Pancreas (tissue), 10 donors: ENCODE data around the gene CTSW. TPM values are rescaled to one million over a fixed set of nuclear protein-coding genes. Genes with fewer than 3 reads are reported as not detected.
"Not testable (repeated sequence)": the region's sequence is repeated elsewhere in the genome, so short reads cannot be mapped to it uniquely, and the experiment has no call there.

Experiments used
- ATAC-seq, 4 donors: fragments of 200-7000 bp; cut with Tn5 transposase; one replicate each; pipeline versions ENCODE4 v1.8.0 to v1.9.1; 2020; ENCODE audit warnings: mild to moderate bottlenecking in 4 of 4, moderate library complexity in 4 of 4
- DNase-seq, 6 donors: peaks; one replicate each; pipeline ENCODE4 v3.0.0-alpha.2; 2020
- FAIRE-seq: peaks from 2 replicates; lab custom pipeline; 2012; peaks lifted over from hg19 to GRCh38; lab: Jason Lieb, UNC
- H3K27ac ChIP-seq, 4 donors: fragments of 200-600 bp; sonication (generic); 1 replicate in 3 of 4; 2 replicates in 1 of 4; pipeline versions ENCODE4 v1.5.0 to v1.8.0; 2020
- H3K27me3 ChIP-seq, 4 donors: fragments of 200-600 bp; one replicate each; pipeline ENCODE4 v1.8.0; 2021
- H3K36me3 ChIP-seq, 3 donors: fragments of 200-600 bp; sonication (generic) in 1 of 3; one replicate each; pipeline versions ENCODE4 v1.5.0 to v1.8.0; 2020 to 2021
- H3K4me1 ChIP-seq, 3 donors: fragments of 200-600 bp; one replicate each; pipeline ENCODE4 v1.8.0; 2021
- H3K4me3 ChIP-seq, 4 donors: fragments of 200-600 bp; sonication (generic) in 2 of 4; one replicate each; pipeline versions ENCODE4 v1.5.0 to v1.8.0; 2020 to 2021
- H3K9me3 ChIP-seq, 4 donors: fragments of 200-600 bp; one replicate each; pipeline ENCODE4 v1.8.0; 2021
- WGBS, 2 donors: extraction: QIAGEN DNeasy Blood & Tissue Kit; methylation state at CpG; one replicate each; pipeline ENCODE4 v1.1.7; 2013; 5-methylcytosine and 5-hydroxymethylcytosine counted together
- intact Hi-C, 3 donors: fragments of 100-400 bp; cut with DNase I; formaldehyde crosslinking; loops; one replicate each; pipeline versions ENCODE4 v1.11.1 to v1.14.2; 2022
- polyA plus RNA-seq, 2 donors: library from polyadenylated mRNA; stranded (reverse); fragments of 200-250 nt; gene quantifications; one replicate each; pipeline ENCODE4 v1.2.3, GENCODE V29; 2013
- total RNA-seq, 6 donors: library from RNA; stranded (reverse); fragmentation: NEBNext Ultra II Directional in 4 of 6; extraction: Animal tissue kit (Norgen Biotek cat#: 25700) in 4 of 6; gene quantifications; one replicate each; pipeline versions ENCODE4 v1.2.1 to v1.2.4, GENCODE V29; 2021 to 2023
- TF ChIP-seq, protein P1 (sequence below), 4 donors: fragments of 200-600 bp; sonication (generic) in 3 of 4; IDR thresholded peaks; one replicate each; pipeline versions ENCODE4 v1.5.0 to v1.8.0; 2021; ENCODE audit warnings: antibody characterized with exemption in 4 of 4
- donor health status: healthy with polysubstance abuse.
- donor health status: DM: no; HTN: no; CAD: no; lungs with moderate emphysema.
- donor health status: DM: no; HTN: no; CAD: no.
- donor health status: control.
- donor health status: control.
- donor health status: Bipolar disorder and iron deficiency.
- donor health status: DM: yes; HTN: yes; CAD: no.
- donor health status: DM: no; HTN: no; CAD: no.
- donor health status: DM: no; HTN: no; CAD: no.
- donor health status: DM: yes; HTN: yes; CAD: no.

Gene CTSW, protein sequence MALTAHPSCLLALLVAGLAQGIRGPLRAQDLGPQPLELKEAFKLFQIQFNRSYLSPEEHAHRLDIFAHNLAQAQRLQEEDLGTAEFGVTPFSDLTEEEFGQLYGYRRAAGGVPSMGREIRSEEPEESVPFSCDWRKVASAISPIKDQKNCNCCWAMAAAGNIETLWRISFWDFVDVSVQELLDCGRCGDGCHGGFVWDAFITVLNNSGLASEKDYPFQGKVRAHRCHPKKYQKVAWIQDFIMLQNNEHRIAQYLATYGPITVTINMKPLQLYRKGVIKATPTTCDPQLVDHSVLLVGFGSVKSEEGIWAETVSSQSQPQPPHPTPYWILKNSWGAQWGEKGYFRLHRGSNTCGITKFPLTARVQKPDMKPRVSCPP
- total RNA-seq: under 1 TPM in 5 of 6 donors, not detected in 1; 0.14 to 0.72 (median 0.46) TPM
- polyA plus RNA-seq: under 1 TPM; 0.31 to 0.65 TPM

DNA sequence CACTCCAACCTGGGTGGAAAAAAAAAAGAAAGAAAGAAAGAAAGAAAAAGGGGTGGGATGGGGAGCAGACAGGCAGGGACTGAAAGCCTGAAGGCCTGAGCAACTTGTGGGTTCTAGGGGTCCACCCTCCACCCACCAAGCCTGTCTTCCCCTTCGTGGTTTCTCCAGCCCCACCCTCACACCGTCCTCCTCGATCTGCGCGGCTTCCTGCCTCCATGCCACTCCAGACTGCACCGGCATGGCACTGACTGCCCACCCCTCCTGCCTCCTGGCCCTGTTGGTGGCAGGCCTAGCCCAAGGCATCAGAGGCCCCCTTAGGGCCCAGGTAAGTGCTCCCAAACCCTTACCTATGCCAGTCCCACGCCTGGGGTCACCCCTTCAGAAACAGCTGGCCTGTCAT, at the start of gene CTSW:
Gene CTSW (plus strand): TSS at position 221 of the 400 bp plus-strand sequence. CDS start 18 bp downstream, at position 239.
- Histone ChIP-seq H3K4me3 (no peak within 1 kb of the TSS), H3K27ac (no peak within 1 kb of the TSS), H3K27me3 (no peaks in the 10 kb centered on the region), H3K36me3 (peaks cover 0 to 4% (median 0%) of the 10 kb centered on the region in 3 donors), H3K9me3 (no peaks in the 10 kb centered on the region), H3K4me1 (no peaks in the 10 kb centered on the region)
- no peak for FAIRE-seq
- TF ChIP-seq, protein P1, sequence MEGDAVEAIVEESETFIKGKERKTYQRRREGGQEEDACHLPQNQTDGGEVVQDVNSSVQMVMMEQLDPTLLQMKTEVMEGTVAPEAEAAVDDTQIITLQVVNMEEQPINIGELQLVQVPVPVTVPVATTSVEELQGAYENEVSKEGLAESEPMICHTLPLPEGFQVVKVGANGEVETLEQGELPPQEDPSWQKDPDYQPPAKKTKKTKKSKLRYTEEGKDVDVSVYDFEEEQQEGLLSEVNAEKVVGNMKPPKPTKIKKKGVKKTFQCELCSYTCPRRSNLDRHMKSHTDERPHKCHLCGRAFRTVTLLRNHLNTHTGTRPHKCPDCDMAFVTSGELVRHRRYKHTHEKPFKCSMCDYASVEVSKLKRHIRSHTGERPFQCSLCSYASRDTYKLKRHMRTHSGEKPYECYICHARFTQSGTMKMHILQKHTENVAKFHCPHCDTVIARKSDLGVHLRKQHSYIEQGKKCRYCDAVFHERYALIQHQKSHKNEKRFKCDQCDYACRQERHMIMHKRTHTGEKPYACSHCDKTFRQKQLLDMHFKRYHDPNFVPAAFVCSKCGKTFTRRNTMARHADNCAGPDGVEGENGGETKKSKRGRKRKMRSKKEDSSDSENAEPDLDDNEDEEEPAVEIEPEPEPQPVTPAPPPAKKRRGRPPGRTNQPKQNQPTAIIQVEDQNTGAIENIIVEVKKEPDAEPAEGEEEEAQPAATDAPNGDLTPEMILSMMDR (IDR thresholded peaks at IDR 0.05): no peak
- intact Hi-C loops: loop anchor here in 1 of 3 donors (5.0 kb wide), 1 partner anchor 108 kb away; no protein-coding TSS in a partner anchor
- 46 to 63% methylated on average over 7 of the region's 7 CpGs for WGBS, 2 donors
- no peak for ATAC-seq
- peak in 2 of 6 donors; percentile 3 to 22 for DNase-seq

GRCh38 chr11:65832231-65832630, 47.4 kb upstream of the CTSW start:
- intact Hi-C loops, H3K36me3 ChIP-seq: not testable (repeated sequence)

GRCh38 chr11:65833297-65834030, 46.2 kb upstream of the CTSW start, which contains the start of gene SNX32:
Gene SNX32 (plus strand): TSS chr11:65833963. CDS start chr11:65834066, 103 bp downstream.
- Histone ChIP-seq H3K9me3 (no peaks in the 10 kb centered on the region), H3K4me3 (peak within 1 kb of the TSS; percentile 33 to 58 (median 40)), H3K36me3 (no peaks in the 10 kb centered on the region), H3K4me1 (no peaks in the 10 kb centered on the region), H3K27ac (no peak within 1 kb of the TSS), H3K27me3 (no peaks in the 10 kb centered on the region)
- intact Hi-C loops: no loop called here
- ATAC-seq (peak; percentile 100), FAIRE-seq (no peak), DNase-seq (peak; percentile 92 to 98 (median 96))
- TF ChIP-seq, protein P1 (IDR thresholded peaks at IDR 0.05): no peak
- WGBS, 2 donors: 2% methylated on average over 53 to 63 of the region's 63 CpGs

More at GRCh38 chr11:65832231-65832630, 47.4 kb upstream of the CTSW start:
- not testable (repeated sequence) for ATAC-seq, H3K27me3 ChIP-seq, H3K9me3 ChIP-seq, H3K27ac ChIP-seq, FAIRE-seq, H3K4me1 ChIP-seq, H3K4me3 ChIP-seq, DNase-seq

- H3K4me3 ChIP-seq: peak overlapping the region in 3 of 4 donors; percentile 33 to 58 (median 42)
- intact Hi-C loops: no loop called here
- DNase-seq (no peak), FAIRE-seq (no peak), ATAC-seq (peak in 1 of 4 donors; percentile 3)
- H3K27ac ChIP-seq: no peak overlapping the region
- no peaks in the 10 kb centered on the region for H3K36me3 ChIP-seq
- TF ChIP-seq, protein P1 (IDR thresholded peaks at IDR 0.05): no peak
- no peaks in the 10 kb centered on the region for H3K9me3 ChIP-seq
- H3K27me3 ChIP-seq: no peaks in the 10 kb centered on the region
- H3K4me1 ChIP-seq: no peaks in the 10 kb centered on the region
- 34 to 37% methylated on average over 6 of the region's 6 CpGs for WGBS, 2 donors
Measured at GRCh38 chr11:65834202-65834601, 45.4 kb upstream of the CTSW start.

GRCh38 chr11:65842144-65842543, 37.5 kb upstream of the CTSW start:
- no peaks in the 10 kb centered on the region for H3K9me3 ChIP-seq
- DNase-seq: no peak
- no peaks in the 10 kb centered on the region for H3K4me1 ChIP-seq
- WGBS, 2 donors: 91 to 92% methylated on average over 4 of the region's 4 CpGs
- intact Hi-C loops: no loop called here
- no peak for FAIRE-seq
- H3K4me3 ChIP-seq: no peak overlapping the region
- no peaks in the 10 kb centered on the region for H3K36me3 ChIP-seq
- ATAC-seq: no peak
- TF ChIP-seq, protein P1 (IDR thresholded peaks at IDR 0.05): no peak
- no peak overlapping the region for H3K27ac ChIP-seq
- H3K27me3 ChIP-seq: no peaks in the 10 kb centered on the region
